DLD1 (cell line): ENCODE results near the gene FAM83D.

Experiments
- in situ Hi-C: cut with HindIII; loops from 2 replicates; pipeline ENCODE4 v1.10.0; 2017; ENCODE audit warnings: low sequenced_read_pairs

FAM83D gene

DNA sequence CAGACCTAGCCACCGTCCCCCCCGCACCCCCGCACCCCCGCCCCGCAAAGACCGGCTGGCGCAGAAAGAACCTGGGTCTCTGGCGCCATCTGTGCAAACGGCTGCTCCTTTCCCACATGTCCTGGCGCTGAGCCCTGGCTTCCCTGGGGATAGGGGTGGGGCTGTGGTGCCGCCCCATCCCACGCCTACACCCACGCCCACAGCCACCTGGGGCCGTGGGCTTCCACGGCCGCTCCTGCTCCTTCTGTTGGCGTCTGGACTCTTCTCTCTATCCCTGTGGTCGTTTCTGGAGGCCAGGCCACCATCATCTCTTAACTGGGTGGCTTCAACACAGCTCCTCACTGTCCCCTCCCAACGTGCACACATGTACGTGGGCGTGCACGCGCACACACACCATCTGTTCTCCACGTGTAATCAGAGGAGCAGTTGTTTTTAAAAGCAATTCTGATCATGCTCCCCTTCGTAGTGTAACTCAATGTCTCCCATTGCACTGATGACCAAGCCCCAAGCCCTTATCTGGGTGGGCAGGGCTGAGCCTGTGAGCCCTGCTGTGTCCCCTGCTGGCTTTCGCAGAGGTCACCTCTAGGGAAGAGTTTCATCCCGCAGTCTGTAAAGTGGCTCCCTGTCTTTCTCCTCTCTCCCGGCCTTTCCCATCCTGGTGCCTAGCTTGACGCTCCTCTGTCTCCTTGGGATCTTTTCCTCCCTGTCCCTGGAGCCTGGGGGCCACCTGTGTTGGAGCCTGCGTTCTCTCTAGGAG is 31.9 kb upstream of the FAM83D start:
- in situ Hi-C loops, result no loop called here

DNA sequence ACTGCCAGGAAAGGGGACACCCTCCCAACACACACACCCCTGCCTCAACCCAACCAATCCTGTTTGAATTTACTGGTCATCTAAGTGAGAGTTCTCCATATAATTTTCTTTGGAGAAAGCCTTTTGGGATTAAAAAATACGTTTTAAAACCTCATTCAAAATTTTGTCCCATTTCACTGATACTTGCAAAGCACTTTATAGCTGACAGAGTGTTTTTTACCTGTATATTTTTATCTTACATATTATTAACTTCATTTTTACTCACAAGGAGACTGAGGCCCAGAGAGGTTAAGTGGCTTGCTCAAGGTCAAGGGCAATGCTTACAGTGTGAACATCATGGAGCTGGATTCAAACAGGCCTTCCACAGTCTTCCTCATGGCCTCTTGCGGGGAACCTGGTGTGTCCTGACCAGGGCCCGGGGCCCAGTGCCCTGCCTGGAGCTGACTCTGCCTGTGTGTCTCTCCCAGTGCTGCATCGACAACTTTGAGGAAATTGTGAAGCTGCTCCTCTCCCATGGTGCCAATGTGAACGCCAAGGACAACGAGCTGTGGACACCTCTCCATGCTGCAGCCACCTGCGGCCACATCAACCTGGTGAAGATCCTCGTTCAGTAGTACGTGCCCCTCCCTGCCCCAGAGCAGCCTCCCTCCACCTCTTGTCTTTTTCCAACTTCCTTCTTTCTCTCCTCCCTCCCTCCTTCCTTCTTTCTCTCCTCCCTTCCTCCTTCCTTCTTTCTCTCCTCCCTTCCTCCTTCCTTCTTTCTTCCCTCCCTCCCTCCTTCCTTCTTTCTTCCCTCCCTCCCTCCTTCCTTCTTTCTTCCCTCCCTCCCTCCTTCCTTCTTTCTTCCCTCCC is 30.9 kb upstream of the FAM83D start:
- in situ Hi-C loops, result no loop called here

DNA sequence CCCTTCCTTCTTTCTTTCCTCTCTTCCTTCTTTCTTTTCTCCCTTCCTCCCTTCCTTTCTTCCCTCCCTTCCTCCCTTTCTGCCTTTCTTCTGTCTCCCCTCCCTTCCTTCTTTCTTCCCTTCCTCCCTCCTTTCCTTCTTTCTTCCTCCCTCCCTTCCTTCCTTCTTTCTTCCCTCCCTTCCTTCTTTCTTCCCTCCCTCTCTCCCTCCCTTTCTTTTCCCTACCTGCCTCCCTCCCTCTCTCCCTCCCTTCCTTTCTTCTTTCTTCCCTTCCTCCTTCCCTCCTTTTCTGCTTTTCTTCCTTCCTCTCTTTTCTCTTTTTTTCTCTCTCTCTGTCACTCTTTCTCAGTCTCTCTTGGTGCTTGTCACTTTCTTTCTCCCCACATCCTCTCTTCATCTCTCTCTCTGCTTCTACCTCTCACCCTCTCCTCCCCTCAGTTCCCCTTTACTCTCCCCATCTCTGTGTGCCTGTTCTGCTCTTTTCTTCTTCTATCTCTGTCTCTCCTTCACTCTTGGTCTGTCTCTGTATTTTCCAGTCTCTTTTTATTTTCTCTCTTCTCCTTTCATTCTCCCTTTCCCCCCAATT is 30.1 kb upstream of the FAM83D start:
- in situ Hi-C loops, result no loop called here

DNA sequence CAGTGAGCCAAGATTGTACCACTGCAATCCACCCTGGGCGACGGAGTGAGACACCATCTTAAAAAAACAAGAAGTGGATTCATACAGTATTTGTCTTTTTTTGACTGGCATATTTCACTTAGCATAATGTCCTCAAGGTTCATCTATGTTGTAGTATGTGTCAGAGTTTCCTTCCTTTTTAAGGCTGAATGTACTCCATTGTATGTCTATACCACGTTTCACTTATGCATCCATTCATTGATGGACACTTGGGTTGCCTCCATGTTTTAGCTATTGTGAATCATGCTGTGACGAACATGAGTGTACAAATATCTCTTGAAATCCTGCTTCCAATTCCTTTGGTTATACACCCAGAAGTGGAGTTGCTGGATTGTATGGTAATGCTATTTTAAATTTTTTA is 28.9 kb upstream of the FAM83D start:
- in situ Hi-C loops, result no loop called here

DNA sequence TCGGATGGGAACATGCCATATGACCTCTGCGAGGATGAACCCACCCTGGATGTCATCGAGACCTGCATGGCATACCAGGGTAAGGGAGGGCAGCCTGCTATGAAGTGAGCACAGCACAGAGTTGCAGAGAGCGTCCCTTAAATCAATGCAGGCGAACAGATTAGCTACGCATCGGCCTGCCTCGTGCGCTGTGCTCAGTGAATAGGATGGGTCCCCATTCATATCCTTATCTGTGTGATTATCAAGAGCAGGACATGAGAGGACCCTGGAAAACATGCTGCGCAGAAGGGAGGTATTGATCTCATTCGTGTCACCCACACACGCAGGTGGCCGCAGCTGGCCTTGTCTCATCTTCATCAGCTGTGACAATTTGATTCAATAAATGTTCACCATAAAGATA is 25.6 kb upstream of the FAM83D start:
- in situ Hi-C loops, result no loop called here

DNA sequence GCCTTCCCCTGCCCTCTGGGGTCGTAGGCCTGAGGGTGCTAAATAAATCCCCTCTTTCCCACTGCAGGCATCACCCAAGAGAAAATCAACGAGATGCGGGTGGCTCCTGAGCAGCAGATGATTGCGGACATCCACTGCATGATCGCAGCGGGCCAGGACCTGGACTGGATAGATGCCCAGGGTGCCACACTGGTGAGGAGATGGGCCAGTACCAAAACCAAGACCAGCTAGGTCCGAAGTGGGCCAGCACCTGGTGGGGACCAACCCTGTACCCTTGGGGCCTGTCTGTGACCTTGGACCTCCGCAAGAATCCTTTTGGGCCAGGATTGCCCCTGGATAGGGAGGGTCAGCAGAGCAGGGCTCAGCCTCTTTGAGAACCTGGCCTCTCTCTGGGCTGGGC is 23.6 kb upstream of the FAM83D start:
- in situ Hi-C loops, result no loop called here

DNA sequence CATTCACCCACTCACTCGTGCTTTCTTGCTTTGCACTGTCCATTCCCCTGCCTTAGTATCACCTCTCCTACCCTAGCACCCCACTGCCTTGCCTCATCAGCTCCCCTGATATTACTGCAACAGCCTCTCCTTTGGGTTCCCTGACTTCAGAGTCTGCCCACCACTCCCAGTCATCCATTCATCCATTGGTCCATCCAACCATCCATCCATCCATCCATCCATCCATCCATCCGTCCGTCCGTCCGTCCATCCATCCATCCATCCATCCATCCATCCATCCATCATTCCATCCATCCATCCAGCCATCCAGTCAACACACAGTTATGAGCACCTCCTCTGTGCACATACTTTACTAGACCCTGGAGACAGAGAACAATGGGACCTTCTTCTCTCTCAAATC is 22.9 kb upstream of the FAM83D start:
- in situ Hi-C loops, result no loop called here

DNA sequence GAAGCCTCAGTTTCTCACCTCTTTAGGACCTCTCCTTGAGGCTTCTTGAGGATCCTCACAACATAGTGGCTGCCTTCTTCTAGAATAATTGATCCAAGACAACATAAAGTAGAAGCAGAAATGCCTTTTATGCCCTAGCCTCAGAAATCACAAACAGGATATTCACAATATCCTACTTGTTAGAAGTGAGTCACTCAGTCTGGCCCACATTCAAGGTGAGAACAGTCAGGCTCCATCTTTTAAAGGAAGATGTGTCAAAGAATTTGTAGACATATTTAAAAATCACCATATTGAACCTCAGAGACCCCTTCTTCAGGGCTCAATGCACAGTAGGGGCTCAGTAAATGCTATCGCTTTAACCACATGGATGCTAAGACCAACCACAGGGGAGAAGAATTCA is 20.8 kb upstream of the FAM83D start:
- in situ Hi-C loops, result no loop called here

DNA sequence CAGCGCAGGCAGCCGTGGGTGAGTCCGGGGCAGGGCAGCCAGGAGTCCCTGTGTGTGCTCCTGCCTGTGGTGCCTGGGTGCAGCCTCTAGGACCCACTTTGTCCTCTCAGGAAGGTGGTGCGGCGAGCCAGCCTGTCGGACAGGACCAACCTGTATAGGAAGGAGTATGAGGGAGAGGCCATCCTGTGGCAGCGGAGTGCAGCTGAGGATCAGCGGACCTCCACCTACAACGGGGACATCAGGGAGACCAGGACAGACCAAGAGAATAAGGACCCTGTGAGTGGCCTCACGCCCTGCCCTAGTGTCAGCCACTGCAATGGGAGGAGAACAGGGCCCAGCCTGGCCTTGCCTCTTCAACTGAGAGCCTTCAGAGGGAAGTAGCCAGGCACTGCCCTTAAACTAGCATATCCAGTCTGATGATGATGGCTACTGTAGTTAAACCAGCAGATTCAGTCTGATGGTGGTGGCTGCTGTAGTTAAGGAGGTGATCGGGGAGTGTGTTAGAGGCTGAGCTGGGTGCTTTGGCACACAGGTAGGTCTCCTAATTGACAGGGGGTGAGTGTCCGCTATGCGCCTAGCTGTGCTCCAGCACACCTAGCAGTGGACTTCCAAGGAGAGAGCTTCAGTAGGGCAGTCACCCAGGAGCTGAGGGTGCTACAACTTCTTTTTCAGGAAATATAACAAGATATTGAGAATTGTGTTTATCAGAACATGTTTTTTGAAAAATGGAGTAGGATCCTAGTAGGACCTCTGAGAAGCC is 18.1 kb upstream of the FAM83D start:
- in situ Hi-C loops, result no loop called here

DNA sequence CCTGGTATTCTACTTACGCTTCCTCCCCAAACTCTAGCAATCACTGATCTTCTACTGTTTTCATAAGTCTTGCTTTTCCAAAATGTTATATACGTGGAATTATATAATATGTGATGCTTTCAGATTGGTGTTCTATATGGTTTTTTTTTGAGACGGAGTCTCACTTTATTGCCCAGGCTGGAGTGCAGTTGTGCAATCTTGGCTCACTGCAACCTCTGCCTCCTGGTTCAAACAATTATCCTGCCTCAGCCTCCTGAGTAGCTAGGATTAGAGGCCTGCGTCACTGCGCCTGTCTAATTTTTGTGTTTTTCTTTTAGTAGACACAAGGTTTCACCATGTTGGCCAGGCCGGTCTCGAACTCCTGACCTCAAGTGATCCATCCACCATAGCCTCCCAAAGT is 10.9 kb upstream of the FAM83D start:
- in situ Hi-C loops, result no loop called here

DNA sequence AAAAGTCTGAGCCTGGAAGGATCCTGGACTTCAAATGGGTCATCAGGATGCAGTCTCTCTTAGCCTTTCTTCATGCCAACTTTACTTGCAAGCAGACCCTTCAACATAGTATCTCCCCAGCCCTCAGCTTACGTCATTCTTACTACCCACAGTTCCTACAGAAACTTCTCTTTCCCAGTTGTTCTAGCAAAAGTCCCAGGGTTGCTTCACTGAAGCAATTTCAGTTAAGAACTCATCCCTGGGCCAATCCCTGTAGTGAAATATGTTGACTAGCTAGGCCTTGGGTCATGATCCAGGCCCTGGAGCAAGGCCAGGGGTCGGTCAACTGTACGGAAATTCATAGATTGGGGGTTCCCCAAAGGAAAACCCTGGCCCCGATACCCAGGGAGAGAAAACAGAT is 8.6 kb upstream of the FAM83D start:
- in situ Hi-C loops, result no loop called here

DNA sequence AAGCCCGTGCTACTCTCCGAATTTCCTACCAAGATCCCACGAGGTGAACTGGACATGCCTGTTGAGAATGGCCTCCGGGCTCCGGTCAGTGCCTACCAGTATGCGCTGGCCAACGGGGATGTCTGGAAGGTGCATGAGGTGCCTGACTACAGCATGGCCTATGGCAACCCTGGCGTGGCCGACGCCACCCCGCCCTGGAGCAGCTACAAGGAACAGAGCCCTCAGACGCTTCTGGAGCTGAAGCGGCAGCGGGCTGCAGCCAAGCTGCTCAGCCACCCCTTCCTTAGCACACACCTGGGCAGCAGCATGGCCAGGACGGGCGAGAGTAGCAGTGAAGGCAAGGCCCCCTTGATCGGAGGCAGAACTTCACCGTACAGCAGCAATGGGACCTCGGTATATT is 8.0 kb upstream of the FAM83D start:
- in situ Hi-C loops, result no loop called here

DNA sequence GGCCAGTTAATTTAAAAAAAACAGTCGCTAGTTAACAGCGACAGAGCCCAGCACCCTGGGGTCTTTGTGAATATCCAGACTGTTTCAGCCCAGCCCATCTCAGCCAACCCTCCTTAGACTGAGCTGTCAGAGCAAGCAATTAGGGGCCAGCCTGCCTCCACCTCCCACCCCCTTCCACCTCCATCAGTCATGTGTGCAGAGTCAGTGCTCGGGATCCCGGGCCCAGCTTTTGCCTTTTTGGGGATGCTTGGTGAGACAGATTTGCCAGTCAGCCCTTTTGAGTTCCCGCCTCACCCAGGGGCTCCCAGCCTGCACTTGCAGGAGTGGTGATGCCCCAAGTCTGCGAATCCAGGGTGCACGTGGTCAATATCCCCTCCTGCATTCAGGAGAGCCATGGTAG is 6.5 kb upstream of the FAM83D start:
- in situ Hi-C loops, result no loop called here

DNA sequence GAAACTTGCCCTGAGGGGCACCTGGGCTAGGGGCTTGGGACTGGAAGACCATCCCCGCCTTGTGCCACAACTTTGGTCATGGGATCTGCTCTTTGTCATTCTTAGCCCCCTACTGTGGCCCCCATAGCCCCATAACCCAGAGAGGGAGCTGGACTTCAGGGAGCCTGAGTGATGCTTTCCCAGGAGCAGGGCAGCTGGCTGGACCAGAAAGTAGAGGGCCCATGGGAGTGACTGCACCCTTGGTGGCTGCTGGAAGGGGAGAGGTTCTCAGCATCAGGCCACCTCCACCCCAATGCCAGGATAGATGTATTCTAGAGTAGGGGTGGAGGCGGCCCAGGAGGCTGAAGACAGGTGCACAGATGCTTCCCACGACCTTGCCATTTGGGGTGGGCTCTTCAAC is 5.8 kb upstream of the FAM83D start:
- in situ Hi-C loops, result no loop called here

DNA sequence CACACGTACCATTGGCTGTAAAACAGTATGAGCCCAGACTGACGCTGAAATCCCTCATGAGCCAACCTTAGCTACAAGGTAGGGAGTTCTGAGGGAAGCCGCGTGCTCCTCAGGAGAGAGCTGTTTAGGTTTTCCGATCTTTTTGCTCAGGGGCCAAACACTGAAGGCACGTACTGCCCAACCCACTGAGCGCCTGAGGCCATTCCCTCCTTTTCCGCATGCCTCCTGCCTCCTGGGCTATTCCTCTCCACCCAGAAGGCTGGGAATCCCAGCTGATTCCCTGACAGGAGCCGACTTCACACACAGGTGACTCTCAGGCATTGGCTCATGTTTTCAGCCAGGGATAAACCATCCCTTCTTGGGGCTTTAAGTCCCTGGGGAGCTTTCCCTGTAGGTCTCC is 5.4 kb upstream of the FAM83D start:
- in situ Hi-C loops, result no loop called here

DNA sequence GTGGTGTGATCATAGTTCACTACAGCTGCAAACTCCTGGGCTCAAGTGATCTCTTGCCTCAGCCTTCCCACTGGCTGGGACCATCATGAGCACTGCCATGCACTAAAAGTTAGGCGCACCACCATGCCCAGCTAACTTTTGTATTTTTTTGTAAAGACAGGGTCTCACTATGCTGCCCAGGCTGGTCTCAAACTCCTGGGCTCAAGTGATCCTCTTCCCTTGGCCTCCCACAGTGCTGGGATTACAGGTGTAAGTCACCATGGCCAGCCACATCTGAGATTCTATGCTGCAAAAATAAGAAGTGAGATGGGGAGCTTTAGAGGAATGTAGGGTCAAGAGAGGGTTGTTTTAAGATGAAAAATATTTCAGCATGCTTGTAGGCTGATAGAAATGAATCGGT is 1.5 kb upstream of the FAM83D start:
- in situ Hi-C loops, result no loop called here

DNA sequence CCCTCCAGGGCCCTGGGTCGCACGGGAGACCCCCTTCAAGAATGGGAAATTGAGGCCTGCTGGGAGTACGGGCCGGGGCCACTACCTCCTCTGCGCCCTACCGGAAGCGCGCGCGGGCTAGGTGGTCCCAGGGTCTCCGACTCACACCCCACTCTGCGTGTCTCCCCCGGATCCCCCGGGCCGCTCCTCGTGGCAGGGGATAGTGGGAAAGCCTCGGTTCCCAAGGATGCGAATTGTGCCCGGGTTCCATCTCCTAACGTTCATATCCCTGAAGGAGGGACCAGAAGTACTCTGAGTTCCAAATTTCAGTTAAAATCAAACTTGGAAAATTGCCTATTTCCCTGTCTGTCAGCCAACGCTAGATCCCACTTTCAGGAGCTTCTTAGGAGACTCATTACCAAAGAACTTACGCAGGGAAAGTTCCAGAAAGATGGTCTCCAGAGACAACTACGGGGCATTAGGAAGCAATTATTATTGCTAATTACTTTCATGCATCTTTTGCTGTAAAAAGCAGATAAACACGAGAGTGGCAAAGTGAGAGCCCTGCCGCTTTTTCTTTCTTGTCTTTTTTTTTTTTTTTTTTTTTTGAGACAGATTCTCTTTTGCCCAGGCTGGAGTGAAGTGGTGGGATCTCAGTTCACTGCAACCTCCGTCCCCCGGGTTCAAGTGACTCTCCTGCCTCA is 858 bp downstream of the FAM83D start:
- in situ Hi-C loops, result no loop called here

DNA sequence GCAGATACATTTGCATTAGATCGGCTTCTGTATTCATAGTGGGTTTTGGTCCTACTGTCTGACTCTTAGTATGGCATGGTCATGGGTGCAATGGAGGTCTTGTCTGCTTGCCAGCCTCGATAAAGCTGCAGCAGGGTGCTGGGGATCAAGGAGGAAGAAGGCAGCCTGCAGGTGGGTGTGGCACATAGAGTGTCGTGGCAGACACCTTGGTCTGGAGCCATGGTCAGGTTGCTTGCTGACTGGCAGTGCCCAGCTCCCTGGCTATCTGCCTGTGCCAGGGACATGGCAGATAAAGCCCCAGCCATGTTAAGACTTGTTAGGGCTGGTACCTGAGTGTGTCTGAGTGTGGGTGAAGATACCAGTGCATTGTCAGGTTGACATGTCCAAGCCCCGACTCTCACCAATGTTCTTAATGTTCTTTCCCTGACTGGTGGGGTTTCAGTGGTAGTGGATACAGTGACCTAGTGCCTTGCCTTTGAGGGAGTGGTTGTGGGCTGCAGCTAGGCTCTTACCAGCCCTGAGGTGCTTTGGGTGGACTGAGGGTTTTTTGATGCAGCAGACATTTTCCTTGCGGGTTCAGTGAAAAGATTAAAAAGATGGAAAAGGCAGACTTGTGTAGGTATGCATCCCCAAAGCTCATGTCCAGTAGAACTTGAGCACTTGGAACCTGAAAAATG is 1.8 kb downstream of the FAM83D start:
- in situ Hi-C loops, result no loop called here

DNA sequence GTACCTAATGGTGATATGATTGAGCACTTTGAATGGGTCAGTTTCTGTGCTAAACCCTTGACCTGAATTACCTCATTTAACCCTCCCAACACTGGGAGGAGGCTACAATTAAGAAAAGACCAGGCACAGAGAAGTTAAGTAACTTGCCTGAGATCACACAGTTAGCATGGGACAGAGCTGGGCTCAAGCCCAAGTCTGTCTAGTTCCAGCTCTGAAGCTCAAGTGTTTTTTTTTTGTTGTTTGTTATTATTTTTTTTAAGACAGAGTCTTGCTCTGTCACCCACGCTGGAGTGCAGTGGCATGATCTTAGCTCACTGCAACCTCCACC is 4.0 kb downstream of the FAM83D start:
- in situ Hi-C loops, result no loop called here

DNA sequence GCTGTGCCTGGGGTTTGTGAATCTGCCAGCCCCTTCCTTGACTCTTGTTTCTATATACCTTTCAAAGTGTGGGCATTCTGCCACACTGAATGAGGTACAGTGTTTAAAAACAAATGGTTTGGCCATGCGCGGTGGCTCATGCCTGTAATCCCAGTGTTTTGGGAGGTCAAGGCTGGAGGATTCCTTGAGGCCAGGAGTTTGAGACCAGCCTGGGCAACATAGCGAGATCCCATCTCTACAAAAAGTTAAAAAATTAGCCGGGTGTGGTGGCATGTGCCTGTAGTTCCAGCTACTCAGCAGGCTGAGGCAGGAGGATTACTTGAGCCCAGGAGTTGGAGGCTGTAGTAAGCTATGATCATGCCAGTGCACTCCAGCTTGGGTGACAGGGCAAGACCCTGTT is 5.8 kb downstream of the FAM83D start:
- in situ Hi-C loops, result no loop called here
